Measurements from ENCODE around the gene CDK5RAP3. TPM values are rescaled to one million over a fixed set of nuclear protein-coding genes. Genes with fewer than 3 reads are reported as not detected.

The CDK5RAP3 gene
- total and polyA plus RNA-seq, 2 of the 13 experiments (the other 11 are each of a cell fraction or from before 2014, with no cell fraction given) = 128 to 154 TPM

GRCh38 chr17:47956791-47957590, 13.9 kb upstream of the CDK5RAP3 start (continued):
- TF ChIP-seq LRRFIP1 (CRISPR knock-in tag; conservative IDR thresholded peaks at IDR 0.05) (no peak), CHCHD3 (CRISPR knock-in tag; IDR thresholded peaks at IDR 0.05) (no peak), NR2F1 (CRISPR knock-in tag; IDR thresholded peaks at IDR 0.05) (no peak), HDAC2 (CRISPR knock-in tag; IDR thresholded peaks at IDR 0.05) (no peak), RBAK (CRISPR knock-in tag; IDR thresholded peaks at IDR 0.05) (no peak), ZNF207 (IDR thresholded peaks at IDR 0.05; ENCODE audit: borderline replicate concordance) (no peak), ZSCAN9 (CRISPR knock-in tag; IDR thresholded peaks at IDR 0.05; ENCODE audit: borderline replicate concordance) (no peak), ZC3H13 (CRISPR knock-in tag; IDR thresholded peaks at IDR 0.05) (0 out of 2 replicates have a peak, but pooled peaks have one; percentile 45), GRHL1 (CRISPR knock-in tag; conservative IDR thresholded peaks at IDR 0.05) (no peak), ZNF230 (CRISPR knock-in tag; IDR thresholded peaks at IDR 0.05) (no peak), NFE2 (CRISPR knock-in tag; IDR thresholded peaks at IDR 0.05) (no peak), HOMEZ (CRISPR knock-in tag; IDR thresholded peaks at IDR 0.05; ENCODE audit: low read depth) (no peak), MIXL1 (CRISPR knock-in tag; IDR thresholded peaks at IDR 0.05) (no peak), POLR2G (IDR thresholded peaks at IDR 0.05; ENCODE audit: low read depth, low read length) (no peak)
